Heart right ventricle (tissue), 16 donors: ENCODE data around the gene NBEA. TPM values are rescaled to one million over a fixed set of nuclear protein-coding genes. Genes with fewer than 3 reads are reported as not detected.

Experiments used
- ATAC-seq, 8 donors: fragments of 200-7000 bp; cut with Tn5 transposase; one replicate each; pipeline ENCODE4 v1.9.1; 2020; ENCODE audit warnings: mild to moderate bottlenecking in 8 of 8, moderate library complexity in 8 of 8, moderate number of reproducible peaks in 1 of 8
- DNase-seq, 2 donors: peaks; one replicate each; pipeline ENCODE4 v3.0.0-alpha.2; 2020
- H3K27ac ChIP-seq, 10 donors: fragments of 200-600 bp; sonication (generic) in 2 of 10; one replicate each; pipeline versions ENCODE4 v1.5.0 to v1.8.0; 2020 to 2022; ENCODE audit warnings: mild to moderate bottlenecking in 3 of 10
- H3K27me3 ChIP-seq, 7 donors: fragments of 200-600 bp; one replicate each; pipeline ENCODE4 v1.8.0; 2021 to 2022; ENCODE audit warnings: mild to moderate bottlenecking in 2 of 7
- H3K36me3 ChIP-seq, 9 donors: fragments of 200-600 bp; sonication (generic) in 1 of 9; one replicate each; pipeline versions ENCODE4 v1.5.0 to v1.8.0; 2020 to 2022; ENCODE audit warnings: mild to moderate bottlenecking in 2 of 9
- H3K4me1 ChIP-seq, 9 donors: fragments of 200-600 bp; sonication (generic) in 1 of 9; one replicate each; pipeline versions ENCODE4 v1.5.0 to v1.8.0; 2020 to 2022; ENCODE audit warnings: mild to moderate bottlenecking in 4 of 9
- H3K4me3 ChIP-seq, 10 donors: fragments of 200-600 bp; sonication (generic) in 2 of 10; one replicate each; pipeline versions ENCODE4 v1.5.0 to v1.8.0; 2020 to 2022; ENCODE audit warnings: mild to moderate bottlenecking in 7 of 10, moderate library complexity in 2 of 10
- H3K9me3 ChIP-seq, 11 donors: fragments of 200-600 bp in 10 of 11; sonication (generic) in 2 of 11; one replicate each; pipeline versions ENCODE4 v1.5.0 to v1.8.0; 2013 to 2022; ENCODE audit warnings: mild to moderate bottlenecking in 2 of 11, control low read depth in 1 of 11, moderate library complexity in 1 of 11
- CTCF ChIP-seq, 9 donors: fragments of 200-600 bp; sonication (generic) in 2 of 9; IDR thresholded peaks; one replicate each; pipeline versions ENCODE4 v1.5.0 to v1.8.0; 2021 to 2022; ENCODE audit warnings: antibody characterized with exemption in 9 of 9, mild to moderate bottlenecking in 5 of 9, moderate library complexity in 1 of 9
- WGBS, 2 donors: extraction: QIAGEN DNeasy Blood & Tissue Kit; methylation state at CpG; one replicate each; pipeline ENCODE4 v1.1.7; 2013; ENCODE audit warnings: inconsistent platforms in 1 of 2; 5-methylcytosine and 5-hydroxymethylcytosine counted together
- intact Hi-C, 10 donors: fragments of 100-400 bp; cut with DNase I; formaldehyde crosslinking; loops; one replicate each; pipeline versions ENCODE4 v1.11.1 to v1.14.2; 2022
- polyA plus RNA-seq, 2 donors: library from polyadenylated mRNA; stranded (reverse); fragments of 200-250 nt; gene quantifications; one replicate each; pipeline ENCODE4 v1.2.3, GENCODE V29; 2013
- total RNA-seq, 10 donors: library from RNA; stranded (reverse); fragmentation: NEBNext Ultra II Directional in 3 of 10; extraction: Animal tissue kit (Norgen Biotek cat#: 25700) in 3 of 10; gene quantifications; one replicate each; pipeline versions ENCODE4 v1.2.1 to v1.2.4, GENCODE V29; 2021 to 2023
- donor health status: Arrhythmogenic right ventricular cardiomyopathy.
- donor health status: ischemic (EF 13 %, LVEDD 7.1; RV severe dilation, severe dysfunction).
- donor health status: healthy with polysubstance abuse.
- donor health status: DM: no; HTN: yes; CAD: no.
- donor health status: DM: no; HTN: no; CAD: no.
- donor health status: ischemic (EF 25% LVEDD 6.9; RV normal size, moderate dysfunction).
- donor health status: ischemic (EF 25% LVEDD 5.7; RV mildly dilated, moderate dysfunction).
- donor health status: healthy.
- donor health status: DM: yes; HTN: yes; CAD: no.
- donor health status: Ischemic cardiomyopathy.
- donor health status: ischemic (EF 35%, LVEDD 5.7; RV mildly dilated, moderate dysfunction).
- donor health status: nonischemic (EF 11% LVEDD 7.7; RV severe dilation, severe dysfunction).
- donor health status: DM: yes; HTN: yes; CAD: no.
- donor health status: PGD.
- donor health status: ischemic (EF 29% LVEDD 5.4; RV normal size, mild dysfunction).
- donor health status: nonischemic (EF 23%, LVEDD 6.1; RV moderate dilation, normal function).

NBEA gene
- total and polyA plus RNA-seq, 12 donors: 4.3 to 30.6 (median 24.5) TPM

GRCh38 chr13:35530147-35530546 is 588.1 kb downstream of the NBEA start:
- 52 to 67% methylated on average over 5 of the region's 5 CpGs for WGBS, 2 donors
- intact Hi-C loops: no loop called here
- Histone ChIP-seq H3K9me3 (no peaks in the 10 kb centered on the region), H3K27me3 (no peaks in the 10 kb centered on the region), H3K4me1 (peaks cover 0 to 19% (median 8%) of the 10 kb centered on the region in 9 donors), H3K36me3 (no peaks in the 10 kb centered on the region), H3K27ac (peak overlapping the region in 2 of 10 donors; percentile 2 to 35), H3K4me3 (no peak overlapping the region)
- DNase-seq (peak; percentile 17 to 29), ATAC-seq (peak; percentile 67 to 90 (median 79))
- no peak for TF ChIP-seq CTCF (IDR thresholded peaks at IDR 0.05)

GRCh38 chr13:35530581-35530980 is 588.5 kb downstream of the NBEA start:
- Histone ChIP-seq H3K4me3 (no peak overlapping the region), H3K36me3 (no peaks in the 10 kb centered on the region), H3K27me3 (no peaks in the 10 kb centered on the region), H3K27ac (peak overlapping the region in 1 of 10 donors; percentile 2), H3K9me3 (no peaks in the 10 kb centered on the region), H3K4me1 (peaks cover 0 to 19% (median 8%) of the 10 kb centered on the region in 9 donors)
- ATAC-seq (peak in 1 of 8 donors; percentile 11), DNase-seq (no peak)
- 70 to 72% methylated on average over 3 of the region's 3 CpGs for WGBS, 2 donors
- no peak for TF ChIP-seq CTCF (IDR thresholded peaks at IDR 0.05)
- intact Hi-C loops: no loop called here

- ATAC-seq: no peak
- DNase-seq: no peak
- Histone ChIP-seq H3K36me3 (no peaks in the 10 kb centered on the region), H3K27me3 (no peaks in the 10 kb centered on the region), H3K4me1 (peaks cover 0 to 19% (median 8%) of the 10 kb centered on the region in 9 donors), H3K27ac (no peak overlapping the region), H3K9me3 (no peaks in the 10 kb centered on the region), H3K4me3 (no peak overlapping the region)
- 99 to 100% methylated on average over 1 of the region's 1 CpG for WGBS, 2 donors
- intact Hi-C loops: no loop called here
- TF ChIP-seq CTCF (IDR thresholded peaks at IDR 0.05): no peak
Observed at GRCh38 chr13:35531526-35531925, 589.5 kb downstream of the NBEA start.

- intact Hi-C loops: no loop called here
- WGBS, 2 donors: 33 to 54% methylated on average over 1 of the region's 1 CpG
- no peak overlapping the region for H3K27ac ChIP-seq
Observed at GRCh38 chr13:35534343-35534742, 592.3 kb downstream of the NBEA start.

More at GRCh38 chr13:35534343-35534742, 592.3 kb downstream of the NBEA start:
- Histone ChIP-seq H3K36me3 (no peaks in the 10 kb centered on the region), H3K27me3 (no peaks in the 10 kb centered on the region), H3K9me3 (no peaks in the 10 kb centered on the region), H3K4me3 (no peak overlapping the region), H3K4me1 (peaks cover 0 to 16% (median 8%) of the 10 kb centered on the region in 9 donors)
- TF ChIP-seq CTCF (IDR thresholded peaks at IDR 0.05): no peak
- ATAC-seq (no peak), DNase-seq (no peak)
